NT2/D1 (cell line): ENCODE measurements around the gene RNASEH2A.
A peak's percentile ranks its signal among the peaks of the same experiment; 100 is the strongest.

ENCODE experiments used
- DNase-seq: peaks from one replicate; pipeline ENCODE4 v3.0.0-alpha.2; 2011; ENCODE audit warnings: low read depth, low spot score
- H3K27me3 ChIP-seq: 2 replicates; pipeline ENCODE4 v1.6.0; 2011; ENCODE audit warnings: mild to moderate bottlenecking; ENCODE audit not compliant: insufficient read length, insufficient read depth
- H3K36me3 ChIP-seq: 2 replicates; pipeline ENCODE4 v1.6.1; 2011; ENCODE audit warnings: mild to moderate bottlenecking, low read length, mixed read lengths; ENCODE audit not compliant: insufficient read depth, insufficient read length
- H3K4me1 ChIP-seq: 2 replicates; pipeline ENCODE4 v1.5.1; 2011; ENCODE audit not compliant: insufficient read depth, insufficient read length
- H3K4me3 ChIP-seq: 2 replicates; pipeline ENCODE4 v1.5.1; 2011; ENCODE audit warnings: low read depth; ENCODE audit not compliant: insufficient read length
- H3K9ac ChIP-seq: 2 replicates; pipeline ENCODE4 v1.6.0; 2011; ENCODE audit warnings: low read depth; ENCODE audit not compliant: insufficient read length
- H3K9me3 ChIP-seq: 2 replicates; pipeline ENCODE4 v1.5.1; 2011; ENCODE audit warnings: mild to moderate bottlenecking, low read length; ENCODE audit not compliant: insufficient read depth
- SUZ12 ChIP-seq: IDR thresholded peaks from 2 replicates; pipeline ENCODE4 v1.6.1; 2011; ENCODE audit not compliant: insufficient read length, insufficient read depth; ENCODE audit errors: extremely low read depth
- YY1 ChIP-seq: IDR thresholded peaks from 2 replicates; pipeline ENCODE4 v1.6.1; 2011; ENCODE audit not compliant: insufficient read length, insufficient read depth
- ZNF274 ChIP-seq: IDR thresholded peaks from 2 replicates; pipeline ENCODE4 v1.6.1; 2011; ENCODE audit warnings: mild to moderate bottlenecking, low read depth, low read length

RNASEH2A gene

GRCh38 chr19:12806242-12807081 lies at the start of gene RNASEH2A:
Gene RNASEH2A, plus strand, starts transcription at chr19:12806584. Its CDS starts 90 bp downstream, at chr19:12806674.
- peaks cover 40% of the 10 kb centered on the region for H3K36me3 ChIP-seq
- peak within 1 kb of the TSS; percentile 98 for H3K9ac ChIP-seq
- no peaks in the 10 kb centered on the region for H3K9me3 ChIP-seq
- peaks cover 15% of the 10 kb centered on the region for H3K27me3 ChIP-seq
- peak within 1 kb of the TSS; percentile 95 for H3K4me3 ChIP-seq
- TF ChIP-seq SUZ12: no peak
- no peak for TF ChIP-seq ZNF274
- peak; percentile 51 for TF ChIP-seq YY1
- DNase-seq: peak; percentile 92
- no peaks in the 10 kb centered on the region for H3K4me1 ChIP-seq

GRCh38 chr19:12757544-12758274 lies 48.7 kb upstream of the RNASEH2A start:
- Histone ChIP-seq H3K4me3 (peak overlapping the region; percentile 25), H3K9me3 (peaks cover 1% of the 10 kb centered on the region; the same call in 1 of the 2 replicates), H3K36me3 (peaks cover 11% of the 10 kb centered on the region), H3K4me1 (peaks cover 4% of the 10 kb centered on the region), H3K9ac (peak overlapping the region; percentile 66), H3K27me3 (no peaks in the 10 kb centered on the region)
- TF ChIP-seq ZNF274 (no peak), YY1 (no peak), SUZ12 (no peak)
- peak; percentile 60 for DNase-seq

- TF ChIP-seq YY1 (no peak), ZNF274 (no peak), SUZ12 (no peak)
- Histone ChIP-seq H3K9me3 (peaks cover 10% of the 10 kb centered on the region; the same call in 1 of the 2 replicates), H3K36me3 (peaks cover 29% of the 10 kb centered on the region), H3K4me1 (peaks cover 4% of the 10 kb centered on the region), H3K4me3 (no peak overlapping the region), H3K9ac (no peak overlapping the region), H3K27me3 (no peaks in the 10 kb centered on the region)
- no peak for DNase-seq
Observed at GRCh38 chr19:12759686-12760085, 46.7 kb upstream of the RNASEH2A start.

GRCh38 chr19:12763100-12763499 lies 43.3 kb upstream of the RNASEH2A start:
- no peak overlapping the region for H3K9ac ChIP-seq
- no peaks in the 10 kb centered on the region for H3K27me3 ChIP-seq
- H3K9me3 ChIP-seq: peaks cover 10% of the 10 kb centered on the region; the same call in 1 of the 2 replicates
- peaks cover 43% of the 10 kb centered on the region for H3K36me3 ChIP-seq
- H3K4me1 ChIP-seq: peaks cover 3% of the 10 kb centered on the region
- TF ChIP-seq YY1: no peak
- TF ChIP-seq SUZ12: no peak
- TF ChIP-seq ZNF274: no peak
- H3K4me3 ChIP-seq: no peak overlapping the region
- no peak for DNase-seq

- Histone ChIP-seq H3K36me3 (peaks cover 46% of the 10 kb centered on the region), H3K4me3 (no peak overlapping the region), H3K9ac (no peak overlapping the region), H3K9me3 (peaks cover 10% of the 10 kb centered on the region; the same call in 1 of the 2 replicates), H3K27me3 (no peaks in the 10 kb centered on the region), H3K4me1 (peaks cover 6% of the 10 kb centered on the region)
- DNase-seq: no peak
- TF ChIP-seq ZNF274 (no peak), YY1 (no peak), SUZ12 (no peak)
Observed at GRCh38 chr19:12764698-12765097, 41.7 kb upstream of the RNASEH2A start.

GRCh38 chr19:12766051-12766521 lies 40.3 kb upstream of the RNASEH2A start:
- H3K4me3 ChIP-seq: peak overlapping the region; percentile 56
- peaks cover 6% of the 10 kb centered on the region for H3K4me1 ChIP-seq
- no peak for TF ChIP-seq ZNF274
- no peak for TF ChIP-seq SUZ12
- no peak for TF ChIP-seq YY1
- peaks cover 56% of the 10 kb centered on the region for H3K36me3 ChIP-seq
- H3K9ac ChIP-seq: peak overlapping the region; percentile 82
- peaks cover 10% of the 10 kb centered on the region; the same call in 1 of the 2 replicates for H3K9me3 ChIP-seq
- no peaks in the 10 kb centered on the region for H3K27me3 ChIP-seq
- peak; percentile 70 for DNase-seq
